HG03432 (cell line): Measurements from ENCODE around the gene AHNAK2.

ENCODE experiments used
- ATAC-seq: cut with Tn5 transposase; IDR thresholded peaks from one replicate; pipeline ENCODE4 v1.9.1; 2021; ENCODE audit warnings: mild to moderate bottlenecking, moderate library complexity; ENCODE audit not compliant: unreplicated experiment

Gene AHNAK2

GRCh38 chr14:105012171-105012985, 34.2 kb upstream of the AHNAK2 start:
- ATAC-seq = no peak

GRCh38 chr14:105011312-105011990, 33.3 kb upstream of the AHNAK2 start:
- no peak for ATAC-seq

GRCh38 chr14:105010891-105011291, 32.7 kb upstream of the AHNAK2 start:
- ATAC-seq = no peak

- no peak for ATAC-seq
These were observed 31.9 kb upstream of the AHNAK2 start for GRCh38 chr14:105010106-105010505.

- ATAC-seq = no peak
These were observed 29.6 kb upstream of the AHNAK2 start for GRCh38 chr14:105007593-105008264.

GRCh38 chr14:105006831-105007592, 28.8 kb upstream of the AHNAK2 start:
- no peak for ATAC-seq

GRCh38 chr14:105005929-105006830, 28.0 kb upstream of the AHNAK2 start:
- ATAC-seq = no peak

- ATAC-seq = no peak
These were observed 27.3 kb upstream of the AHNAK2 start for GRCh38 chr14:105005329-105005928.

- ATAC-seq = no peak
These were observed 21.2 kb upstream of the AHNAK2 start for GRCh38 chr14:104999361-104999760.

- no peak for ATAC-seq
These were observed 20.6 kb upstream of the AHNAK2 start for GRCh38 chr14:104998801-104999200.

- ATAC-seq = no peak
These were observed 18.3 kb upstream of the AHNAK2 start for GRCh38 chr14:104996483-104996882.

- ATAC-seq = no peak
These were observed 17.9 kb upstream of the AHNAK2 start for GRCh38 chr14:104996032-104996431.

GRCh38 chr14:104994978-104995377, 16.8 kb upstream of the AHNAK2 start:
- ATAC-seq = no peak

GRCh38 chr14:104993808-104994591, 15.8 kb upstream of the AHNAK2 start:
- no peak for ATAC-seq

GRCh38 chr14:104993306-104993705, 15.1 kb upstream of the AHNAK2 start:
- ATAC-seq = no peak

- no peak for ATAC-seq
These were observed 14.3 kb upstream of the AHNAK2 start for GRCh38 chr14:104992501-104992900.

GRCh38 chr14:104991896-104992230, 13.7 kb upstream of the AHNAK2 start:
- ATAC-seq = no peak

- ATAC-seq = no peak
These were observed 11.8 kb upstream of the AHNAK2 start for GRCh38 chr14:104989951-104990303.
